Measurements from ENCODE around the gene OSCP1. TPM values are rescaled to one million over a fixed set of nuclear protein-coding genes. Genes with fewer than 3 reads are reported as not detected.
A peak's percentile ranks its signal among the peaks of the same experiment; 100 is the strongest.

The OSCP1 gene
- total and polyA plus RNA-seq, 12 donors: 2.1 to 9.6 (median 7.7) TPM

DNA sequence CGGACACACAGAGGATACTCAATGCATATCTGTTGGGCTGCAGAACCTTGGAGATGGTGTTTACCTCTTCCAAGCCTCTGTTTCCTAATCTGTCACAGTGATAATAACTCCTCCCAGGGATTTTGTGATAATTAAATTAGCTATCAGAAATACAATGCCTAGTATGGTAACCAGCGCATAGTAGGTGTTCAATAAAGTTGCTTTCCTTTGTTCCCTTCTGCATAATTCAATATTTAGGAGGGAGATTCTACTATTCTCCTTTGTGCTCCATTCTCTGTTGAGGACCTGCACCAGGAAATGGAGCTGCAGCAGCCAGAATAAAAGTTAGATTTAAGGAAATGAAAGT, 35.8 kb upstream of the OSCP1 start:
- Histone ChIP-seq H3K4me3 (no peak overlapping the region), H3K36me3 (no peaks in the 10 kb centered on the region), H3K9me3 (no peaks in the 10 kb centered on the region), H3K27me3 (peaks cover 0 to 4% (median 0%) of the 10 kb centered on the region in 7 donors), H3K4me1 (peaks cover 0 to 41% (median 7%) of the 10 kb centered on the region in 9 donors), H3K27ac (peak overlapping the region in 3 of 10 donors; percentile 21 to 86 (median 35))
- ATAC-seq (peak in 1 of 8 donors; percentile 50), DNase-seq (no peak)
- TF ChIP-seq, protein P1, sequence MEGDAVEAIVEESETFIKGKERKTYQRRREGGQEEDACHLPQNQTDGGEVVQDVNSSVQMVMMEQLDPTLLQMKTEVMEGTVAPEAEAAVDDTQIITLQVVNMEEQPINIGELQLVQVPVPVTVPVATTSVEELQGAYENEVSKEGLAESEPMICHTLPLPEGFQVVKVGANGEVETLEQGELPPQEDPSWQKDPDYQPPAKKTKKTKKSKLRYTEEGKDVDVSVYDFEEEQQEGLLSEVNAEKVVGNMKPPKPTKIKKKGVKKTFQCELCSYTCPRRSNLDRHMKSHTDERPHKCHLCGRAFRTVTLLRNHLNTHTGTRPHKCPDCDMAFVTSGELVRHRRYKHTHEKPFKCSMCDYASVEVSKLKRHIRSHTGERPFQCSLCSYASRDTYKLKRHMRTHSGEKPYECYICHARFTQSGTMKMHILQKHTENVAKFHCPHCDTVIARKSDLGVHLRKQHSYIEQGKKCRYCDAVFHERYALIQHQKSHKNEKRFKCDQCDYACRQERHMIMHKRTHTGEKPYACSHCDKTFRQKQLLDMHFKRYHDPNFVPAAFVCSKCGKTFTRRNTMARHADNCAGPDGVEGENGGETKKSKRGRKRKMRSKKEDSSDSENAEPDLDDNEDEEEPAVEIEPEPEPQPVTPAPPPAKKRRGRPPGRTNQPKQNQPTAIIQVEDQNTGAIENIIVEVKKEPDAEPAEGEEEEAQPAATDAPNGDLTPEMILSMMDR (IDR thresholded peaks at IDR 0.05): no peak
- 86 to 91% methylated on average over 2 of the region's 2 CpGs for WGBS, 2 donors
- intact Hi-C loops (cut with DNase I): no loop called here

DNA sequence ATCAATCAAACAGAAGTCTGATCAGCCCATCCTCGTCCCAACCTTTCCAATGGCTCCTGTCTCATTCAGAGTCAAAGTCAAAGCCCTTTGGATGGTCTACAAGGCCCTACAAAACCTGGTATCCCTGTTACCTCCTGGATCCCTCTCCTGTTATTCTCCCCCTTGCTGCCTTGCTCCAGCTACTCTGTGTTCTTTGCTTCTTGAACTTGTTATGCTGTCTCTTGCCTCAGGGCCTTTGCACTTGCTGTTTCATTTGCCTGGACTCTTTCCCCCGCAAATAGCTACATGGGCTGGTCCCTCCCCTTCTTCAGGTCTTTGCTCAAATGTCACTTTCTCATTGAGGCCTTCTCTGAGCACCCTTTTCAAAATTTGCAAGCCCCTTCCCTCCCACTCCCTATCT, 33.8 kb upstream of the OSCP1 start:
- H3K4me1 ChIP-seq: peaks cover 0 to 46% (median 7%) of the 10 kb centered on the region in 9 donors
- no peaks in the 10 kb centered on the region for H3K9me3 ChIP-seq
- H3K36me3 ChIP-seq: peaks cover 0 to 8% (median 0%) of the 10 kb centered on the region in 9 donors
- intact Hi-C loops (cut with DNase I): no loop called here
- TF ChIP-seq, protein P1 (IDR thresholded peaks at IDR 0.05): no peak
- DNase-seq (no peak), ATAC-seq (no peak)
- WGBS, 2 donors: 91 to 94% methylated on average over 2 of the region's 2 CpGs
- H3K4me3 ChIP-seq: no peak overlapping the region
- peak overlapping the region in 1 of 10 donors; percentile 38 for H3K27ac ChIP-seq
- peaks cover 0 to 10% (median 0%) of the 10 kb centered on the region in 7 donors for H3K27me3 ChIP-seq

DNA sequence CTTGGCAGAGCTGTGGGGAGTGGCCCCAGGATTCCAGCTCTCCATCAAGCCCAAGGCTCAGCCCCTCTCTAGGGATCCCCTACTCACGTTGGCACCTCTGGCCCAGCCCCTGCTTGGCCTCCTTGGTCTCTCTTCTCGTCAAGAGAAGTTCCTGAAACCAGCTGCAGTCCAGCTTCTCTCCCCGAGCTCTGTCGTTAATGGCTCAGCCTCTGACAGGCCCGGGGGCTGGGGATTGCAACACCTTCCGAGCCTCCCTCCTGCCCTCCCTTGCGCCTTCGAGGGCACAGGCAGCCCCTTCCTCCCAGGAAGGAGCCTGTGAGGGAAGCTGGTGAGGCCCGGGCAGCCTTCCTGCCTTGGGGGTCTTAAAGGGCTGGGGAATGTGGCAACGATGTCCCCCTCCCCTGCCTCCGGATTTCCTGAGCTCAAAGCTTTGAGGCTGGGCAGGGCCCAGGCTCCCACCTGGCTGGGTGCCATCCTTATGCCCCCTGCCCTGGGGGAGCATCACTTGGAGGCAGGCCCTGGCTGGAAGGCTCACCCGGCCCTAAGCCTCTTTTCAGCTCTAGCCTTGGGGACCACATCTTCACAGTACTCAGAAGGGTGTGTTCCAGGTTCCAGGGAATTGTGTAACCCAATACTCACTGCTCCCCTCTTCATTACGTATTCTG, 32.6 kb upstream of the OSCP1 start, which contains the start of gene CSF3R:
TSS of gene CSF3R (minus strand) at position 190 of the 665 bp plus-strand sequence. CDS start 3,417 bp downstream, outside the sequence.
- H3K27me3 ChIP-seq: peaks cover 0 to 9% (median 0%) of the 10 kb centered on the region in 7 donors
- peak within 1 kb of the TSS in 7 of 10 donors; percentile 7 to 45 (median 29) for H3K4me3 ChIP-seq
- peak within 1 kb of the TSS in 3 of 10 donors; percentile 21 to 90 (median 70) for H3K27ac ChIP-seq
- ATAC-seq: peak in 6 of 8 donors; percentile 17 to 52 (median 33)
- no peaks in the 10 kb centered on the region for H3K9me3 ChIP-seq
- peaks cover 0 to 46% (median 7%) of the 10 kb centered on the region in 9 donors for H3K4me1 ChIP-seq
- intact Hi-C loops (cut with DNase I): no loop called here
- no peak for DNase-seq
- H3K36me3 ChIP-seq: peaks cover 0 to 8% (median 0%) of the 10 kb centered on the region in 9 donors
- WGBS, 2 donors: 46 to 48% methylated on average over 13 of the region's 13 CpGs
- TF ChIP-seq, protein P1 (IDR thresholded peaks at IDR 0.05): no peak

DNA sequence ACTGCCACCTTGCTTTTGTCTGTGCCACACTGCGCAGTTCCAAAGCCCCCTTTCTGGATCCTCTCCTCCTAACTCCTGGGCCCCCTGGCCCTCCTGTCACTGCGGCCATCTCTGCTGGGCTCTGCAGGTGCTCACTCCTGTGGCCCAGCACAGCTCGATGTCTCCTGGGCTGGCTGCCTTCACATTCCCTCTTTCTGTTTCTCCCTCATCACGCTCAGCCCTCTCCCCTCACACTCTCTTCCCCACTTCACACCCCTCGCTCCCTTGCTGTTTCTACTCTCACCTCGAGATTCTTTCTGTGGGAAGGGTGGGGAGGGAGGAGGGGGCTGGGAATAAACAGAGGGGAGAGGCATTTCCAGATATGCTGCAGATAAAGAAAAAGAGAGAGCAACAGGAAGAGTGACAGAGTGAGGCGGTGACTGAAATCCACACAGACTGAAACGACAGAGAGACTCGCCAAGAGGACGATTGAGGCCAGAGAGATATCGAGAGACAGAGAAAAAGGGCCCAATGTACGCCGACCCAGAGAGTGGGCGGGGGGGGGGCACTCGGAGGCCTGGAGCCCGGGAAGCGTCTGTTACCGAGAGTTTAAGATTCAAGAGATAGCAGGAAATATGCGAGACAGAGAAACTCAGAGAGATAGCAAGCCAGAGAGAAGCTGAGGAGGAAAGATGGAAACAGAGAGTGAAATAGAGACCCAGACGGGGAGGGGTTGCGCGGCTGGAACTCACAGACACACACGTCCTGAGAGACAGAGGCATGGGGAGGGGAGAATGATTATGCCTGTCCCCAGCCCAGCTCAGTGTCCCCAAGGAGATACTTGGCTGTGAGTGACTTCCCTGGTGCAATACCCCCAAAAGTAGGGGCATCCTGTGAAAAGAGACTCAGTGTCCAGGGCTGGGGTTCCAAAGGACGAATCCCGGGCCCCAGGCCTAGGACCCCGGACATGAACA, 31.8 kb upstream of the OSCP1 start:
- H3K27me3 ChIP-seq: peaks cover 0 to 15% (median 0%) of the 10 kb centered on the region in 7 donors
- peaks cover 0 to 38% (median 7%) of the 10 kb centered on the region in 9 donors for H3K4me1 ChIP-seq
- intact Hi-C loops (cut with DNase I): no loop called here
- 26 to 31% methylated on average over 26 of the region's 26 CpGs for WGBS, 2 donors
- H3K27ac ChIP-seq: peak overlapping the region in 3 of 10 donors; percentile 21 to 90 (median 70)
- peak in 6 of 8 donors; percentile 10 to 51 (median 32) for ATAC-seq
- H3K4me3 ChIP-seq: peak overlapping the region in 7 of 10 donors; percentile 7 to 45 (median 29)
- peaks cover 0 to 8% (median 0%) of the 10 kb centered on the region in 9 donors for H3K36me3 ChIP-seq
- H3K9me3 ChIP-seq: no peaks in the 10 kb centered on the region
- DNase-seq: no peak
- TF ChIP-seq, protein P1 (IDR thresholded peaks at IDR 0.05): no peak
